Measurements from ENCODE around the gene CLIC1.

CLIC1 gene

DNA sequence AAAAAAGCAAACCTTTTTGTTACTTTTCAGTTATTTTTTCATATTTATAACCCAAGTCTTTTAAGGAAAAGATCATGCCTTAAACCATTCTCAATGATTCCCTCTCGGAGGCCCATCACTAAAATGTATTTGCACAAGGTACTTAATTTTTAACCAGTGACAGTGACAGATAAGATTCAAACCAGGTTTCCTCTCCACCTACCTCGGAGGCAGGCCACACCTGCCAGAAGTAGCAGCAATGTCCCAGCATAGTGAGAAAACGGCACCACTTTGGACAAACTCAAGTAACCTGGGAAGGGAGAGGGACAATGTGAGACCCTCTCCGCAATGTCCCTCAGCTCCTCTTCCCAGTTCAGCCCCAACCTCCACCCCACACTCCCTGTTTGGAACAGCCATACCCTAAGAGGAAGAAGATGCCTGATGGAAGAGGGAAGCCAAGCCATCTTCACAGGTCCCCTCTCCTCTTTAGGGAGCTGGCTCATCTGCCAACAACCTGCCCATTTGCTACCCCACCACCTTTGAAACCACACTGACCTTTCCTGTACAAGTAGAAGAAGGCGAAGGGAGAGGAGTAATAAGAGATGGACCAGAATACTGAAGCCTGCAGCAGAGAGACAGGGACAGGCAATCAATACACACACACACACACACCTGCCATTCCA lies 35.5 kb downstream of the CLIC1 start:
- DNase-seq: no peak

DNA sequence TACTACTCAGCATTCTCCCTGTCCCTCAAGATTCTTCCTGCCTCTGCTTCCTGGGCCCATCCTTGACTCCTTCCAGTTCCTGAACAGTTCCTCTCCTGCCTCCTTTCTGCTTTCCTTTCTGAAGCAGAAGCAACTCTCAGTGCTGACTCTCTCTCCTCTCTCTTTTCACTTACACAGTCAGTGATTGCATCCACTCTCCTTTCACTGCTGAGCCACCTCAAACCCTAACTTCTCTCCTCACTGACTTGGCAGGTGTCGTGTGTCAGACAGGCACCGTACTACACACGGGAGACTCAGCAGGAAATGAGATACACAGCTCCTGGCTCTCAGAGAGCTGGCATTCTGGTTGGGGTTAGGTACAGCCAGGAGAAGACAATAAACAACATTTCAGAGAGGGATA lies 38.8 kb downstream of the CLIC1 start:
- DNase-seq: no peak

DNA sequence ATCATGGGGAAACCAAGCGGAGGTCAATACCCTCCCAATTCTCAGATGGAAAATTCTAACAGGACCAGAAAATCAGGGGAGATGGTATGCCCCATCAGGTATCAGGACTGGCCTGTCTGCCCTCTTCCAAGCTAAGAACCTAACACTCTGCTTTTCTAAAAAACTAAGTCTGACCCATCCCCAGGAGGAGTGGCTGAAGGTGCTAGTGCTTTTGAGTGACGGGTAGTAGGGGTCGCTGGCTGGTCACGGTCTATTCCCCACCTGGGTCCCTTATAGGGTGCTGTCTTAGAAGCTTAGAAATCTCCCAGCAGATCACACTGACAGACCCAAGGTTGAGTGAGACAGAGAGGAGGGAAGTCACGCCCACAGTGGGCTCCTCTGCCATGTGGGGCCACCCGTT lies 42.8 kb downstream of the CLIC1 start:
- DNase-seq: no peak

DNA sequence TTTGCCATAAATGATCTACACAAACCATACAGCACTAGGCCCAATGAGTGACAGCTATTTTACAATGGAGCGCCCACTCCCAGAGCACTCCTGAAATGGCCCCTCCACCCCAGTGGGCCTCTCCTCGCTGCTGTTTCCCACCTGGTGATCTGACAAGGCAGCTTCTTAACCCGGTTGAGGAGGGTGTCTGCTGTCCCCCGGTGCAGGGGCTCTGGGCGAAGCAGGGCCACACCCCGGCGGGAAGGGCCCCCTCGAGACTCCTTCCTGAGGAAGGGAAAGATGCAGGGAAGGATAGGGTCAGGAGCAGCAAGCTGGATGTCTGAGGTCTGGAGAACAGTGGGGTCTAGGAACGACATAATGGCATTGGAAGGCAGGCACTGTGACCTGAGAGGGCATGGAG lies 43.4 kb downstream of the CLIC1 start:
- no peak for DNase-seq

DNA sequence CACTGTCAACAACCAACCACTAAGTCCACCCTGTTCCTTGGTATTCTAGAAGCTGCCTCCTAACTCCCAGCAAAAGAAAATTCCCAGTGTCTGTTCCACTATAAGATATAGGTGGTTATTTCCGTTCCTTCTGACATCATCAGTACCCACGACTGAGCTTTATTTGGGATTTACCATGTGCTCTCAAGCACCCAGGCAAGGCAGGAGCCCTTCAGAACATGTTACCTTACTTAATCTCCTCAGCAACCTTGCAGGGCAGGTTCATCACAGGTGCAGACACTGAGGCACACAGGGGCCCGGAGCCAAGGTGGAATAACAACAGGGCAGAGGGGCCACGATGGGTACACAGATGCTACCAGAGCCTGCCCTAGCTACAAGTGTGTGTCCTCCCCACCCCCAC lies 44.0 kb downstream of the CLIC1 start:
- no peak for DNase-seq

DNA sequence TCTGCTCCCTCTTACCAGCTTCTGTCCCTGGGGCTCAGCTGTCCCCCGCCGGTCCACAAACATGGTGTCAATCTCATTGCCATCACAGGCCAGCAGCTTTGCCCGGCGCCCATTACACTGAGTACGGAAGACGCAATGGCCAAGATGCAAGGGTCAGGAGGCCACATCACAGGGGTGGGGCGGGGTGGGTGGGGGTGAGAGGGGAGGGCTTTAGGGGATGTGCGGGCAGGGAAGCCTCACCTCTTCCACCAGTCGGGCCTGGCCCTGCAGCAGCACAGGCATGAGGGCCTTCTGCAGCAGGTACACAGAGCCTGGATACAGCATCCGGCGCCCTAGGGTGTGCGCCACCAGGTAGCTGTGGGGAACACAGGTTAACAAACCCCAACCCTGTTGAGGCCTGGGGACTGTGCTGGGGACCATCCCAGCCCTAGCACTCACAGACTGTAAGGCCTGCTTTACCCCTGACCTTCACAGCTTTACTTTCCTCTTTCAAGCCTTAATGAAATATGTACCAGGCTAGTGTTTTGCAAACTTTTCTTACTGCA lies 44.7 kb downstream of the CLIC1 start:
- no peak for DNase-seq

DNA sequence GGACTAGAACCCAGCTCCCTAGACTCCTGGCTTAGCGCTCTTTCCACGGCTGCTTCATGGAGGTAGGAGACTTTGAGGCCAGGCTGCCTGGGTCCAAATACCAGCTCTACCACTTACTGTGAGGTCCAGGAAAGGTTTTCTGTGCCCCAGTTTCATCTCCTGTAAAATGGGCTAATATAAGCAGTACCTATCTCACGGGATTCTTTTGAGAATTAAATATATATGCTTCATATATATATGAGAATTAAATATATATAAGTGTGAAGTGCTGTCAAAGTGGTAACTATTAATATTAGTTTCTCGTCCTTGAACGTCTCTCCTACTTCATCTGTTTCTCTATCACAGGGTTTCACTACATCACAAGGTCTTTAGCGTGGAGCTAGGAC lies 45.3 kb downstream of the CLIC1 start:
- DNase-seq: no peak

DNA sequence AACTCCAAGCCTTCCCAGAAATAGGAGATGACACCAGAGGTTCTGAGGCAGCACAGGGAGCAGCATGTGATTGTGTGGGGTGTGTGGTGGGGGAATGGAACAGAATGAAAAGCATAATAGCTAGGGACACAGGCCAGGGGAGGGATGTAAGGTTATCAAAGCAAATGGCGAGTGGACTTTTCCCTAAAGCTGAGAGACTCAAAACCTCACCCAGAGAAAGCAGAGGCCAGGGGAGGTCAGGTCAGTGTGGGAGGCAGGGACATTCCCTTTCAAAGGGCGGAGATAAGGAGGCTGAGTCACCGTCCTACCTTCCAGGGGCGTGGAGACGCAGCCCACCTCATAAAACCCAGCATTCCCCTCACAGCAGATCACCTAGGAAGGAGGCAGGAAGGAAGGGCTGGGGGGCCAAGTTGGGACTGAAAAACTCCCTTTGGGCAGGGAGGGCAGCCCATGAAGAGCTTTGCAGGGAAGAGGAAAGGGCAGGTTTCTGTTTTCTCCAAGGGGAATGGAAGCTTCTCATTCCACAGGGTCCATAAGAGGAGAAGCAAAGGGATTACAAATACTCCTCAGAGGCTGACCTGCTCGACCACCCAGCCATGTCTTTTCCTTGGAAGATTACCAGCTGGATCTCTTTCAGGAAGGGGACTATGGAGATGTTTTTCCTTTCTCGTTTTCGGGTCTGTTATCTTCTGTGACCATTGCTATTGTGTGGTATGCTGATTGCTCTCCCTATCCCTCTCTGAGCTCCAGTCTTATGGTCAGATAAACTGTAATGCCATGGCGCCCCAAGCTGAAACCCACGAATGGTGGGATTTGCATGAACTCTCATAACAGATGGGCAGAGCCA lies 45.9 kb downstream of the CLIC1 start:
- no peak for DNase-seq

DNA sequence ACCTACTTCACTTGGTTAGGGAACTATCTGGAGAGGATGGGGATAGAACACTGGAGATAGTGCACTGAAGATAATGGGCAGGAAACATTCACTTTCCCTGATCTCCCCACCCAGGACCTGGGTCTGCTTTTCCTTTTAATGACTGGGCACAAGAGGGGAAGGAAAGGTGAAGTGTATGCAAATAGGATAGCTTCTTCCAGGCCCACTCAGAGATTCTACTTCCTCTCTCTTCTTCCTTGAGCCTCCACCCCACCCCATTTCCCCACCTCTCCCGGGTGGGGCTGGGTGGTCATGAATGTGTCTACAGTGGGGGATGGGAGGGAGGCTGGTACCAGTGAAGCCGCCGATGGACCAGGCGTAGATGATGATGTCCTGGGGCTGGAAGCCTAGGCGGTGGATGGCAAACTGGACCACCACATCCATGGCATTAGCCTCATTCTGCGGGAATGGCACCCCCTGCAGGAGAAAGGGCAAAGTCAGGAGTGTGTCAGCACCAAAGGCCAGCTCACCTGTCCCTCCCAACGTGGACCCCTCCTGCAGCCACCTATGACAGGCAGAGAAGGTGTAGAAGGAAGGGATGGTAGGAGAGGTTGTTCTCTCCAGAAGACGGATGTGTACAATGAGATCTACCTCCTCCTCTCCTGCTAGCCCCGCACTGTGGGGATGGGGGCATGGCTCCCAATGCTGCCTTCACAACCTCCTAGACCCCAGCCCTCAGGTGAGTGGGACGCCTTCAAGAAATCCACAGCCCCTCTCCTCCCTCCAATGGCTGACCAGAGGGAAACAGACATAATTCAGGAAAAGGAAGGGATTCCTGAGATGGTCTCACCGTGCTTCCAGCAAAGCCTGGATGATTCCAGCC lies 46.9 kb downstream of the CLIC1 start:
- no peak for DNase-seq

DNA sequence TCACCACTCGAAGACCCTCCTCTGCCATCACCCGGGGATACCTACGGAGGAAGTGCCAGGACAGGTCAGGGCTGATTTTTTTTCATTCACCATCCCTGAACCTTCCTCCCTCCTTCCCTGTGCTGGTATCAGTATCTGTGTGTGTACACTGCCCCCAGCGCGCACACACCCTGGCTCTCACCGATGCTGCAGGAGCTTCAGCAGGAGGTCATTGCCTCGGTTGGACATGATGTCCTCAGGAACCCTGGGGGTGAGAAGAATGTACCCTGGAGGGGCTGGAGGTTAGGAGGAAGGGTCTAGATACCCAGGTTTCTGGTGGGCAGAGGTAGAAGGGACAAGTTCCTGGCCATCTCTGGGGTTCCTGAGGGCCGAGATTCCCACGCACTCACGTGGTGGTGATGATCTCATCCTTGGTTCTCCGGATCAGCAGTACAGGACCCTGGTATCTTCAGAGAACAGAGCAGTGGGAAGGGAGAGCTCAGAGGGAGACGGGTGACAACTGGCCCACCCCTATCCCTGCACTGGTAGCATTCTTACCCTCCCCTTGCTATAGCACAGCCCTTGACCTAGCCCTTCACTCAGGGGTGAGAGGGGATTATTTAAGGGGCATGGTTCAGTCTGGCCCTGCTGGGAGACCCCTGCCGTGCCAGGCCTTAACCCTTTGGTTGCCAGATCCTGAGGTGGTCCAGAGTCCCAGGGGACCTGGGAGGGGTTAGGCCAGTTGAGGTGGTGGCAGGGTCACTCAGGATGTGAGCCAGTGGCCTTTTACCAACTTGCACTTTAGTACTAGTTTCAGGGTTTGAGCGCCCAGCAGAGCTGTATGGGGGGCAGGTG lies 48.3 kb downstream of the CLIC1 start:
- DNase-seq: no peak

DNA sequence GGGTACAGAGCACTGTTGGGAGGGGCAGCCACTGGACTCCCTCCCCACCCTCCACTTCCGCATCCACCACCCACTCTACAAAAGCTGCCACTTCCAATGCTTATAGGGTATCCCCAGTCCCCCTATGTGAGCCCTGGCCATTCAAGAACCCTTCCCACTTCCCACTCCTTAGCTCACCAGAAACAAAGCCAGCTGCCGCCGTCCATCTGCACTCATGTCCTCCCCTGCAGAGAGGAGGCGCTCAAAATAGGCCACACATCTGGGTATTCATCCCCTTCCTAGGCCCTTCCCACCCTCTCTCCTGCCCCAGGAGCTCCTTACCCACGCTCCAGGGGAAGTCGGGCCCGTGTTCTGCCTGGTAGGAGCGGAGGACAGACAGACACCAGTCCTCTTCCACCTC lies 49.0 kb downstream of the CLIC1 start:
- DNase-seq: no peak

DNA sequence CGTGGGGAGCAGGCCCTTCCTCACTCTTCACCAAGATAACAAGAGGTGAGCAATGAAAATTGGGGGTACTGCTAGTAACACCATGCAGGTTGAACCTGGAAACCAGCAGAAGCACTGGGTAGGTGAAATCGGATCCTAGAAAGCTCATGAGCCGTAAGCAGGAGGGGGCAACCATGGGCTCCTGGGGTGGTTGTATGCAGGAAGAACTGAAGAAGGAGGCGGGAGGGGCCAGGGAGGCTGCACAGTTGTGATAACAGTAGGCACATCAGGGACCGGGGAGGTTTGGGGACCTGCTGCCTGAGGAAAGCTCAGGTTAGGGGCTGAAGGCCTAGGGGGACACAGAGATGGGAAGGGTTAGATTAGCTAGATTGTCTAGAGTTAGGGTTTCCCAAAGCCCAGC lies 49.8 kb downstream of the CLIC1 start:
- no peak for DNase-seq

DNA sequence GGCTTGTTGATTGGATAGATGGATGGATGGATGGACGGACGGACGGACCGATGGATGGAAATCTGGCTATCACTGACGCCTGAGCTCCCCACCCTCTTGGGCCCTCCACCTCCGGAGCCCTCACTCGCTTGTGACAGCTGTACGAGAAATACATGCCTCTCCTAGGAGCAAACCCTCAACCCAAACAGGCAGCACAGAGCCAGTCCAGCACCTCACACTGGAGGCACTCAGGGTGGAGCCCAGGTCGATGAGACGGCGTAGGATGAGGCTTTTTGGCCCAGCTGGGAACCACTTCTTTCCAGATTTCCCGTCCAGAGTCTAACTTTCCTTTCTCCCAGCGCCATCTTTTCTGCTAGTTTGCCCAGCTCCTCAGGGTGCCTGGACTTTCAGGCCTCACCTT lies 52.7 kb downstream of the CLIC1 start:
- DNase-seq: no peak

DNA sequence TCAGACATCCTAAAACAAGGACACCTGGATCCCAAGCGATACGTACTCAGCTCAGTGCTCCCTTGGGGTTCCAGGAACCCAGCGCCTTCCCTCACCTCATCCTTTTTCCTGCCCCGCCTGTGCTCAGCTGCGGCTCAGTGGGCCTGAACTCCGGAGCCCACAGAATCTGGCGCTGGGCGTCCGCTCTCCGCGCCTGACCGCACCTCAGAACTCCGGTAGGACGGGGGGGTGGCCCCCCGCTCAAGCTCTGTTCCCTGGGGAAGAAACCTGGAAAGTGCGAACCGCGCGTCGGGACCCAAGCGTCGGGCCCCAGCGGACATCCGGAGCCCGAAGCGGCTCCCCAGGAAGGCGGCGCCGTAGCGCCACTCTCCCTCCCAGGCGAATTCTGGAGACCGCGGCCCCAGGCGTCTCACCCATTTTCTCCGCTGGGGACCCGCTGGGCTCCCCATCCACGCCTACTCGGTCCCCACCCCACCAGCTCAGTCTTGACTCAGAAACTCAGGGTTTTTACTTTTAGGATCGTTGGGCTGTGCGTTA lies 55.1 kb downstream of the CLIC1 start:
- no peak for DNase-seq
